Measurements from ENCODE around the gene CSTF3. TPM values are rescaled to one million over a fixed set of nuclear protein-coding genes. Genes with fewer than 3 reads are reported as not detected.

CSTF3 gene
- total RNA-seq, 1 experiment from 2014 or later, result 68.3 TPM

- no peak for TF ChIP-seq ZNF532 (CRISPR knock-in tag; IDR thresholded peaks at IDR 0.05; ENCODE audit: borderline replicate concordance)
- TF ChIP-seq, protein P1, sequence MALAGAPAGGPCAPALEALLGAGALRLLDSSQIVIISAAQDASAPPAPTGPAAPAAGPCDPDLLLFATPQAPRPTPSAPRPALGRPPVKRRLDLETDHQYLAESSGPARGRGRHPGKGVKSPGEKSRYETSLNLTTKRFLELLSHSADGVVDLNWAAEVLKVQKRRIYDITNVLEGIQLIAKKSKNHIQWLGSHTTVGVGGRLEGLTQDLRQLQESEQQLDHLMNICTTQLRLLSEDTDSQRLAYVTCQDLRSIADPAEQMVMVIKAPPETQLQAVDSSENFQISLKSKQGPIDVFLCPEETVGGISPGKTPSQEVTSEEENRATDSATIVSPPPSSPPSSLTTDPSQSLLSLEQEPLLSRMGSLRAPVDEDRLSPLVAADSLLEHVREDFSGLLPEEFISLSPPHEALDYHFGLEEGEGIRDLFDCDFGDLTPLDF (CRISPR knock-in tag; IDR thresholded peaks at IDR 0.05), result peak; percentile 26; the same call in 1 of the 2 replicates
- peak; percentile 64; the same call in 1 of the 2 replicates for TF ChIP-seq FOXP1 (CRISPR knock-in tag; IDR thresholded peaks at IDR 0.05; ENCODE audit: borderline replicate concordance)
- TF ChIP-seq ZNF396 (CRISPR knock-in tag; IDR thresholded peaks at IDR 0.05; ENCODE audit: borderline replicate concordance), result no peak
- TF ChIP-seq NFATC4 (CRISPR knock-in tag; IDR thresholded peaks at IDR 0.05), result no peak
- TF ChIP-seq ZBTB43 (CRISPR knock-in tag; IDR thresholded peaks at IDR 0.05), result peak; percentile 71; the same call in 1 of the 2 replicates
- TF ChIP-seq, protein P2, sequence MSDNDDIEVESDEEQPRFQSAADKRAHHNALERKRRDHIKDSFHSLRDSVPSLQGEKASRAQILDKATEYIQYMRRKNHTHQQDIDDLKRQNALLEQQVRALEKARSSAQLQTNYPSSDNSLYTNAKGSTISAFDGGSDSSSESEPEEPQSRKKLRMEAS (CRISPR knock-in tag; IDR thresholded peaks at IDR 0.05), result peak; percentile 78; the same call in 1 of the 2 replicates
- 0 out of 2 replicates have a peak, but pooled peaks have one; percentile 62 for TF ChIP-seq PRRX2 (CRISPR knock-in tag; IDR thresholded peaks at IDR 0.05)
- TF ChIP-seq AFF4 (CRISPR knock-in tag; IDR thresholded peaks at IDR 0.05; ENCODE audit: borderline replicate concordance), result no peak
- no peak for TF ChIP-seq GTF2I (CRISPR knock-in tag; conservative IDR thresholded peaks at IDR 0.05)
- peak; percentile 78 for TF ChIP-seq ESRRA (CRISPR knock-in tag; IDR thresholded peaks at IDR 0.05; ENCODE audit: borderline replicate concordance)
- 0 out of 2 replicates have a peak, but pooled peaks have one; percentile 54 for TF ChIP-seq TCF7 (CRISPR knock-in tag; IDR thresholded peaks at IDR 0.05; ENCODE audit: low read depth)
- TF ChIP-seq ATF1 (CRISPR knock-in tag; IDR thresholded peaks at IDR 0.05), result no peak
- TF ChIP-seq ELF4 (CRISPR knock-in tag; IDR thresholded peaks at IDR 0.05; ENCODE audit: low read depth), result peak; percentile 66; the same call in 1 of the 2 replicates
- TF ChIP-seq, protein P3, sequence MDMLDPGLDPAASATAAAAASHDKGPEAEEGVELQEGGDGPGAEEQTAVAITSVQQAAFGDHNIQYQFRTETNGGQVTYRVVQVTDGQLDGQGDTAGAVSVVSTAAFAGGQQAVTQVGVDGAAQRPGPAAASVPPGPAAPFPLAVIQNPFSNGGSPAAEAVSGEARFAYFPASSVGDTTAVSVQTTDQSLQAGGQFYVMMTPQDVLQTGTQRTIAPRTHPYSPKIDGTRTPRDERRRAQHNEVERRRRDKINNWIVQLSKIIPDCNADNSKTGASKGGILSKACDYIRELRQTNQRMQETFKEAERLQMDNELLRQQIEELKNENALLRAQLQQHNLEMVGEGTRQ (CRISPR knock-in tag; IDR thresholded peaks at IDR 0.05), result no peak
- TF ChIP-seq, protein P4, sequence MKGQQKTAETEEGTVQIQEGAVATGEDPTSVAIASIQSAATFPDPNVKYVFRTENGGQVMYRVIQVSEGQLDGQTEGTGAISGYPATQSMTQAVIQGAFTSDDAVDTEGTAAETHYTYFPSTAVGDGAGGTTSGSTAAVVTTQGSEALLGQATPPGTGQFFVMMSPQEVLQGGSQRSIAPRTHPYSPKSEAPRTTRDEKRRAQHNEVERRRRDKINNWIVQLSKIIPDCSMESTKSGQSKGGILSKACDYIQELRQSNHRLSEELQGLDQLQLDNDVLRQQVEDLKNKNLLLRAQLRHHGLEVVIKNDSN (CRISPR knock-in tag; IDR thresholded peaks at IDR 0.05), result no peak; the same call in 1 of the 2 replicates
- no peak for TF ChIP-seq ZMAT4 (CRISPR knock-in tag; IDR thresholded peaks at IDR 0.05)
- TF ChIP-seq, protein P5, sequence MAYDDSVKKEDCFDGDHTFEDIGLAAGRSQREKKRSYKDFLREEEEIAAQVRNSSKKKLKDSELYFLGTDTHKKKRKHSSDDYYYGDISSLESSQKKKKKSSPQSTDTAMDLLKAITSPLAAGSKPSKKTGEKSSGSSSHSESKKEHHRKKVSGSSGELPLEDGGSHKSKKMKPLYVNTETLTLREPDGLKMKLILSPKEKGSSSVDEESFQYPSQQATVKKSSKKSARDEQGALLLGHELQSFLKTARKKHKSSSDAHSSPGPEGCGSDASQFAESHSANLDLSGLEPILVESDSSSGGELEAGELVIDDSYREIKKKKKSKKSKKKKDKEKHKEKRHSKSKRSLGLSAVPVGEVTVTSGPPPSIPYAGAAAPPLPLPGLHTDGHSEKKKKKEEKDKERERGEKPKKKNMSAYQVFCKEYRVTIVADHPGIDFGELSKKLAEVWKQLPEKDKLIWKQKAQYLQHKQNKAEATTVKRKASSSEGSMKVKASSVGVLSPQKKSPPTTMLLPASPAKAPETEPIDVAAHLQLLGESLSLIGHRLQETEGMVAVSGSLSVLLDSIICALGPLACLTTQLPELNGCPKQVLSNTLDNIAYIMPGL (CRISPR knock-in tag; IDR thresholded peaks at IDR 0.05), result peak; percentile 99
- peak; percentile 11; the same call in 1 of the 2 replicates for TF ChIP-seq E2F4 (CRISPR knock-in tag; IDR thresholded peaks at IDR 0.05; ENCODE audit: borderline replicate concordance, low read depth)
- no peak for TF ChIP-seq NR2C2 (CRISPR knock-in tag; IDR thresholded peaks at IDR 0.05)
- peak; percentile 54; the same call in 1 of the 2 replicates for TF ChIP-seq RELA (CRISPR knock-in tag; IDR thresholded peaks at IDR 0.05; ENCODE audit: borderline replicate concordance)
Measured at GRCh38 chr11:33039274-33040032, 121.8 kb downstream of the CSTF3 start, which contains the start of gene TCP11L1 (continued).

Data from WTC11 (cell line).